Trophoblast cell (in vitro differentiated cells and primary cell): Measurements from ENCODE around the gene SLAIN2.
"Not testable (repeated sequence)": the region's sequence is repeated elsewhere in the genome, so short reads cannot be mapped to it uniquely, and the experiment has no call there.

Experiments used
- DNase-seq, 2 donors: peaks; one replicate each; pipeline ENCODE4 v3.0.0-alpha.2; 2016
- H2AFZ ChIP-seq: 2 replicates; pipeline ENCODE4 v1.6.1; 2013; ENCODE audit warnings: low read length, moderate library complexity, mild to moderate bottlenecking; ENCODE audit not compliant: insufficient read depth, poor library complexity
- H2AK5ac ChIP-seq: 2 replicates; pipeline ENCODE4 v1.6.1; 2013; ENCODE audit warnings: mild to moderate bottlenecking, low read length
- H2BK120ac ChIP-seq: 2 replicates; pipeline ENCODE4 v1.6.1; 2013; ENCODE audit warnings: low read length, mild to moderate bottlenecking, moderate library complexity; ENCODE audit not compliant: insufficient read depth, poor library complexity
- H2BK12ac ChIP-seq: 2 replicates; pipeline ENCODE4 v1.6.1; 2013; ENCODE audit warnings: mild to moderate bottlenecking, low read length, moderate library complexity
- H2BK5ac ChIP-seq: 2 replicates; pipeline ENCODE4 v1.6.1; 2013; ENCODE audit warnings: low read length, low read depth, moderate library complexity, mild to moderate bottlenecking; ENCODE audit not compliant: poor library complexity
- H3K14ac ChIP-seq: 2 replicates; pipeline ENCODE4 v1.6.1; 2013; ENCODE audit warnings: mild to moderate bottlenecking, low read length
- H3K18ac ChIP-seq: 2 replicates; pipeline ENCODE4 v1.6.1; 2013; ENCODE audit warnings: mild to moderate bottlenecking, low read length
- H3K23ac ChIP-seq: 2 replicates; pipeline ENCODE4 v1.6.1; 2013; ENCODE audit warnings: low read length
- H3K27ac ChIP-seq: 2 replicates; pipeline ENCODE4 v1.5.1; 2013; ENCODE audit warnings: low read depth, mild to moderate bottlenecking, inconsistent platforms, low read length, moderate library complexity
- H3K27me3 ChIP-seq: 2 replicates; pipeline ENCODE4 v1.6.1; 2013; ENCODE audit warnings: inconsistent platforms, mild to moderate bottlenecking, low read length, moderate library complexity; ENCODE audit not compliant: insufficient read depth
- H3K36me3 ChIP-seq, 2 experiments: 1 replicate in 1 of 2; 2 replicates in 1 of 2; pipeline ENCODE4 v1.6.1; 2013; ENCODE audit warnings: low read length in 2 of 2, mild to moderate bottlenecking in 2 of 2, moderate library complexity in 1 of 2; ENCODE audit not compliant: insufficient read depth in 2 of 2, control insufficient read depth in 1 of 2
- H3K4ac ChIP-seq: 2 replicates; pipeline ENCODE4 v1.6.1; 2013; ENCODE audit warnings: low read depth, mild to moderate bottlenecking, low read length, moderate library complexity
- H3K4me1 ChIP-seq, 2 experiments: 1 replicate in 1 of 2; 2 replicates in 1 of 2; pipeline ENCODE4 v1.6.1; 2013; ENCODE audit warnings: low read length in 2 of 2, mild to moderate bottlenecking in 2 of 2, moderate library complexity in 1 of 2; ENCODE audit not compliant: insufficient read depth in 2 of 2, control insufficient read depth in 1 of 2
- H3K4me2 ChIP-seq: 2 replicates; pipeline ENCODE4 v1.6.1; 2013; ENCODE audit warnings: inconsistent platforms, mild to moderate bottlenecking, low read length, moderate library complexity
- H3K4me3 ChIP-seq: 2 replicates; pipeline ENCODE4 v1.5.1; 2013; ENCODE audit warnings: mild to moderate bottlenecking, low read depth, low read length, inconsistent platforms
- H3K79me1 ChIP-seq: one replicate; pipeline ENCODE4 v1.6.1; 2013; ENCODE audit warnings: low read length
- H3K79me2 ChIP-seq: 2 replicates; pipeline ENCODE4 v1.6.1; 2013; ENCODE audit warnings: low read length, mild to moderate bottlenecking; ENCODE audit not compliant: control insufficient read depth, insufficient read depth, poor library complexity
- H3K9ac ChIP-seq: 2 replicates; pipeline ENCODE4 v1.6.1; 2013; ENCODE audit warnings: mild to moderate bottlenecking, low read length
- H3K9me3 ChIP-seq: 2 replicates; pipeline ENCODE4 v1.6.1; 2013; ENCODE audit warnings: low read depth, mild to moderate bottlenecking, control low read depth, inconsistent platforms, low read length; ENCODE audit not compliant: insufficient read depth
- H4K12ac ChIP-seq: 2 replicates; pipeline ENCODE4 v1.6.1; 2013; ENCODE audit warnings: low read depth, mild to moderate bottlenecking, low read length, moderate library complexity
- H4K8ac ChIP-seq: 2 replicates; pipeline ENCODE4 v1.6.1; 2013; ENCODE audit warnings: low read depth, mild to moderate bottlenecking, low read length, moderate library complexity
- H4K91ac ChIP-seq: one replicate; pipeline ENCODE4 v1.6.1; 2013; ENCODE audit warnings: low read depth, mild to moderate bottlenecking, low read length, moderate library complexity
- WGBS: extraction: QIAGEN DNeasy Blood & Tissue Kit; methylation state at CpG from one replicate; pipeline ENCODE4 v1.1.7; 2013; ENCODE audit warnings: missing lambda C conversion rate; ENCODE audit not compliant: insufficient read length, insufficient coverage; ENCODE audit errors: extremely low coverage; 5-methylcytosine and 5-hydroxymethylcytosine counted together

Gene SLAIN2

DNA sequence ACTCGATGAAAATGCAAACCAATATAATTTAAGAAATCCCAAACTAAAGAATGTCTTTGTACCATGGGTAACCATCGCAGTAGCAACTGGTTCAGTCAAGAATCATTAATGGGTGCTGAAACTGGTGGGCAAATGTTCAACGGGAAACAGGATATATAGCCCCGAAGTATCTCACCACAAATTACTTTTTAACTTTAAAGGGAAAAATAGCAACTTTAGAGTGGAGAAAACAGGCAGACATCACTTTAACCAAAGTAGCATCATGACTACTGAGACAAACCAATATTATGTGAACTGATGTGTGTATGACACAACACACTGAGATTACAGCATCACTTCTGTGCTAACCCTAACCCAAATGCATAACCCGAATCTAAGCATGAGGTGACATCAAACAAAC, 33.8 kb upstream of the SLAIN2 start:
- Histone ChIP-seq H3K27ac (no peak overlapping the region), H2AFZ (no peak overlapping the region), H2BK5ac (no peak overlapping the region), H3K4me1 (no peaks in the 10 kb centered on the region), H3K79me2 (no peaks in the 10 kb centered on the region), H3K9me3 (no peaks in the 10 kb centered on the region), H3K79me1 (no peaks in the 10 kb centered on the region), H3K27me3 (no peaks in the 10 kb centered on the region), H3K4ac (no peak overlapping the region), H3K23ac (no peak overlapping the region), H2AK5ac (no peak overlapping the region), H3K14ac (no peak overlapping the region), H2BK120ac (no peak overlapping the region), H3K4me3 (no peak overlapping the region), H3K9ac (no peak overlapping the region), H3K4me2 (no peak overlapping the region), H2BK12ac (no peak overlapping the region), H3K18ac (no peak overlapping the region), H4K8ac (no peak overlapping the region), H3K36me3 (no peaks in the 10 kb centered on the region), H4K91ac (no peak overlapping the region), H4K12ac (no peak overlapping the region)
- DNase-seq: no peak
- no CpG with 5 or more reads among the region's 5 CpGs for WGBS

DNA sequence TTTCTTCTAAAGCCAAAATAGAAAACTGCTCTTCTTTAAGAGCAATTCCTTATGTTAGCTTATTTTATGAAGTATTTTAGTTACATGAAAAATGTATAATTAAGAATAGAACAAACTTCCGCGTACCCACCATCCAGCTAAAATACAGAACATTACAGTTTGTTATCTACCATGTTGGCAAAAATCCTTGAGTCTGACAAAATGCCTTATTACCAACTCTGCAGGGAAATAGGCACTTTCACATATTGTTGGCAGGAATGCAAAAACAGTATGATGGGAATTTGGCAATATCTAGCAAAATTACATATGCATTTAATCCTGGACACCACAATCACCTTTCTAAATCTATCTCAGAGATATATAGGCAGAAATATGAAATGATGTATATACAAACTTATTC, 32.4 kb upstream of the SLAIN2 start:
- WGBS: no CpG with 5 or more reads among the region's 2 CpGs
- H4K8ac ChIP-seq: no peak overlapping the region
- DNase-seq: no peak
- H4K12ac ChIP-seq: no peak overlapping the region
- H3K27ac ChIP-seq: no peak overlapping the region
- H3K18ac ChIP-seq: no peak overlapping the region
- H3K79me2 ChIP-seq: no peaks in the 10 kb centered on the region
- H3K4ac ChIP-seq: no peak overlapping the region
- H3K4me3 ChIP-seq: no peak overlapping the region
- H3K79me1 ChIP-seq: no peaks in the 10 kb centered on the region
- H2AFZ ChIP-seq: no peak overlapping the region
- H3K4me2 ChIP-seq: no peak overlapping the region
- H3K9ac ChIP-seq: no peak overlapping the region
- no peak overlapping the region for H2AK5ac ChIP-seq
- H2BK5ac ChIP-seq: no peak overlapping the region
- no peak overlapping the region for H2BK12ac ChIP-seq
- no peak overlapping the region for H4K91ac ChIP-seq
- H3K4me1 ChIP-seq: no peaks in the 10 kb centered on the region
- H3K14ac ChIP-seq: no peak overlapping the region
- H3K9me3 ChIP-seq: no peaks in the 10 kb centered on the region
- H3K36me3 ChIP-seq: no peaks in the 10 kb centered on the region
- H2BK120ac ChIP-seq: no peak overlapping the region
- no peaks in the 10 kb centered on the region for H3K27me3 ChIP-seq
- H3K23ac ChIP-seq: no peak overlapping the region

DNA sequence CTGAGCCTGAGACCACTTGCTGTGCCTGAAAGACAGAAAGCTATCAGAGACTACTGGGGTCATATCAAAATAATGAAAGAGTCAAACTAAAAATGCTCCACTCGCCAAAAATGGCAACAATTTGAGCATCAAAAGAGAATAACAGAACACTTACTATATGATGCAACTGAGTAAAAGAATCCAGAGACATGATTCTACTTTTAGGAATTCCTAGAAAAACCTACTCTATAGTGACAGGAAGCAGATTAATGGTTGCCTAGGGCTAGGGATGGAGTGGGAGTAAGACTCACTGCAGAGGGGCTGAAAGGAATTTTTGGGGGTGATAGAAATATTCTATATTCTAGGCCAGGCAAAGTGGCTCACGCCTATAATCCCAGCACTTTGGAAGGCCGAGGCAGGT, 29.4 kb upstream of the SLAIN2 start:
- Histone ChIP-seq H3K4me1 (no peaks in the 10 kb centered on the region), H4K12ac (no peak overlapping the region), H2BK120ac (no peak overlapping the region), H2BK5ac (no peak overlapping the region), H4K91ac (no peak overlapping the region), H3K4ac (no peak overlapping the region), H3K9me3 (no peaks in the 10 kb centered on the region), H2AK5ac (no peak overlapping the region), H3K79me2 (no peaks in the 10 kb centered on the region), H2AFZ (no peak overlapping the region), H3K4me3 (no peak overlapping the region), H2BK12ac (no peak overlapping the region), H3K27me3 (no peaks in the 10 kb centered on the region), H3K23ac (no peak overlapping the region), H3K9ac (no peak overlapping the region), H4K8ac (no peak overlapping the region), H3K79me1 (no peaks in the 10 kb centered on the region), H3K27ac (no peak overlapping the region), H3K14ac (no peak overlapping the region), H3K18ac (no peak overlapping the region), H3K4me2 (no peak overlapping the region), H3K36me3 (no peaks in the 10 kb centered on the region)
- WGBS: no CpG with 5 or more reads among the region's 3 CpGs
- peak in 1 of 2 donors; percentile 52 for DNase-seq

DNA sequence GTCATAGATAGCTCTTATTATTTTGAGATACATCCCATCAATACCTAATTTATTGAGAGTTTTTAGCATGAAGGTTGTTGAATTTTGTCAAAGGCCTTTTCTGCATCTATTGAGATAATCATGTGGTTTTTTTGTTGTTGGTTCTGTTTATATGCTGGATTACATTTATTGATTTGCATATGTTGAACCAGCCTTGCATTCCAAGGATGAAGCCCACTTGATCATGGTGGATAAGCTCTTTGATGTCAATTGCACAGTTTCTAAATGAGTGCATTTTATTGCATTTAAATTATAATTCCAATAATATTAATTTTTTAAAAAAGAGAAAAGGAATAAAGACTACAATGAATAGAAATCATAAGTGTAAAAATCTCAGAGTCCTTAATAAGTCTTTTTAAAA, 26.6 kb upstream of the SLAIN2 start:
- H4K12ac ChIP-seq, H2BK12ac ChIP-seq, H3K9ac ChIP-seq: not testable (repeated sequence)

More for the DNA sequence above, 26.6 kb upstream of the SLAIN2 start:
- not testable (repeated sequence) for H2AK5ac ChIP-seq, H2BK120ac ChIP-seq, H3K27me3 ChIP-seq, H3K4me2 ChIP-seq, H3K4me3 ChIP-seq, H2AFZ ChIP-seq, H3K9me3 ChIP-seq, H3K4me1 ChIP-seq, H3K79me1 ChIP-seq, H4K8ac ChIP-seq, H3K23ac ChIP-seq, H3K36me3 ChIP-seq, H4K91ac ChIP-seq, H3K4ac ChIP-seq, H3K79me2 ChIP-seq, H2BK5ac ChIP-seq, DNase-seq, H3K18ac ChIP-seq, H3K27ac ChIP-seq, H3K14ac ChIP-seq
